Measurements from ENCODE around the gene ITGA3. TPM values are rescaled to one million over a fixed set of nuclear protein-coding genes. Genes with fewer than 3 reads are reported as not detected.

The ITGA3 gene
- total RNA-seq, 1 experiment from 2014 or later, result 392 TPM

- CTCF ChIA-PET, result interaction anchor here (1.9 to 3.2 kb wide), 2 partner anchors 10 to 12 kb away, joined by 8 to 15 read pairs; no protein-coding TSS in a partner anchor
- ATAC-seq, result no peak
Measured at GRCh38 chr17:50106393-50107131, 50.7 kb downstream of the ITGA3 start.

More at GRCh38 chr17:50106393-50107131, 50.7 kb downstream of the ITGA3 start:
- Histone ChIP-seq H4K20me1 (ENCODE audit: insufficient read depth) (no peaks in the 10 kb centered on the region), H3K9me3 (ENCODE audit: control insufficient read depth in 1 of 2, insufficient read depth in 1 of 2, low read depth in 1 of 2, low read length in 2 of 2) (no peaks in the 10 kb centered on the region), H3K27ac (ENCODE audit: low read depth, low read length) (no peak overlapping the region), H3K79me2 (ENCODE audit: insufficient read depth, low read length) (no peaks in the 10 kb centered on the region), H3K4me1 (ENCODE audit: control insufficient read depth in 1 of 2, insufficient read depth in 2 of 2, low read length in 2 of 2) (peaks cover 14 to 23% of the 10 kb centered on the region in 2 experiments), H3K9ac (ENCODE audit: low read length) (no peak overlapping the region), H3K4me2 (ENCODE audit: low read length) (no peak overlapping the region), H2AFZ (ENCODE audit: low read depth, low read length, poor library complexity, severe bottlenecking) (no peak overlapping the region), H3K4me3 (replicated peaks in 1 of 2; ENCODE audit: low read depth in 1 of 2, low read length in 2 of 2) (no peak overlapping the region), H3K36me3 (ENCODE audit: control insufficient read depth in 1 of 2, insufficient read depth in 2 of 2, low read length in 2 of 2) (peaks cover 0 to 5% of the 10 kb centered on the region in 2 experiments; a peak in 1 of 4 replicates), H3K9me2 (ENCODE audit: insufficient read depth) (no peaks in the 10 kb centered on the region), H3K27me3 (ENCODE audit: insufficient read depth, low read length) (no peaks in the 10 kb centered on the region)
- BruUV-seq (replicated peaks), result no TSS peak
- ChIA-PET POLR2A (no interaction called here), RAD21 (ENCODE audit: low non-redundant PET in 1 of 2, low total read pairs in 2 of 2, uncharacterized antibody in 2 of 2, unreplicated experiment in 2 of 2) (no interaction called here)
- intact Hi-C loops (cut with micrococcal nuclease), result no loop called here
- DNase-seq (ENCODE audit: low read depth, low spot score), result no peak
- no peak for TF ChIP-seq FOSL1 (IDR thresholded peaks at IDR 0.05; ENCODE audit: low read depth)
- no peak for TF ChIP-seq SP1 (IDR thresholded peaks at IDR 0.05; ENCODE audit: low read depth)
- TF ChIP-seq ATF3 (IDR thresholded peaks at IDR 0.05), result no peak
- TF ChIP-seq POLR2A (IDR thresholded peaks at IDR 0.05; ENCODE audit: borderline replicate concordance, extremely low read depth, insufficient read depth, insufficient read length), result no peak
- TF ChIP-seq REST (IDR thresholded peaks at IDR 0.05; ENCODE audit: low read depth), result no peak
- no peak for TF ChIP-seq CBX3 (IDR thresholded peaks at IDR 0.05; ENCODE audit: low read depth)
- TF ChIP-seq ELF1 (IDR thresholded peaks at IDR 0.05; ENCODE audit: borderline replicate concordance, low read depth), result no peak
- no peak for TF ChIP-seq SIN3A (IDR thresholded peaks at IDR 0.05; ENCODE audit: low read depth)
- no peak for TF ChIP-seq EGR1 (IDR thresholded peaks at IDR 0.05; ENCODE audit: low read depth)
- TF ChIP-seq SRF (IDR thresholded peaks at IDR 0.05; ENCODE audit: low read depth), result no peak
- no peak for TF ChIP-seq YY1 (IDR thresholded peaks at IDR 0.05; ENCODE audit: extremely low read depth, insufficient replicate concordance, low read depth, low read length)
